Panc1 (cell line): ENCODE results near the gene GNAT2. TPM values are rescaled to one million over a fixed set of nuclear protein-coding genes. Genes with fewer than 3 reads are reported as not detected.

Experiments used
- ATAC-seq: fragments of 200-7000 bp; cut with Tn5 transposase; 2 replicates; pipeline ENCODE4 v1.9.1; 2020; ENCODE audit warnings: mild to moderate bottlenecking, moderate library complexity
- BruUV-seq: library from RNA; stranded (reverse); fragments of 400-500 nt; replicated peaks from 2 replicates; lab custom pipeline; 2021; lab: Mats Ljungman, UMichigan
- CTCF ChIA-PET: fragments of 300-600 bp; sonication (Branson Sonifier 250); formaldehyde crosslinking; loops from one replicate; lab custom pipeline; 2022; ENCODE audit warnings: antibody characterized with exemption; lab: Charles Lee
- POLR2A ChIA-PET: fragments of 300-600 bp; sonication (Branson Sonifier 250); formaldehyde crosslinking; loops from one replicate; lab custom pipeline; 2022; ENCODE audit warnings: antibody characterized with exemption; lab: Charles Lee
- DNase-seq: peaks from one replicate; pipeline ENCODE4 v3.0.0-alpha.2; 2010; ENCODE audit warnings: low read depth, low spot score
- H3K27ac ChIP-seq: 2 replicates; pipeline ENCODE4 v1.5.1; 2011; ENCODE audit warnings: mild to moderate bottlenecking, low read length, inconsistent platforms
- H3K27me3 ChIP-seq: fragments of 200-500 bp; sonication (Bioruptor generic); 2 replicates; pipeline ENCODE4 v1.6.0; 2014; ENCODE audit warnings: low read length, inconsistent platforms; ENCODE audit not compliant: control insufficient read depth, insufficient read depth
- H3K36me3 ChIP-seq: fragments of 200-500 bp; sonication (Bioruptor generic); 2 replicates; pipeline ENCODE4 v1.5.1; 2014; ENCODE audit warnings: inconsistent platforms, mild to moderate bottlenecking, low read length, moderate library complexity; ENCODE audit not compliant: control insufficient read depth, insufficient read depth
- H3K4me1 ChIP-seq: 2 replicates; pipeline ENCODE4 v1.5.1; 2011; ENCODE audit warnings: inconsistent platforms, mild to moderate bottlenecking, low read length, moderate library complexity; ENCODE audit not compliant: control insufficient read depth, insufficient read depth
- H3K4me3 ChIP-seq, 2 experiments: 2 replicates each; pipeline ENCODE4 v1.5.1; 2011 to 2012; ENCODE audit warnings: low read depth in 2 of 2, low read length in 2 of 2, mild to moderate bottlenecking in 2 of 2, inconsistent platforms in 1 of 2, moderate library complexity in 1 of 2
- H3K9me3 ChIP-seq: fragments of 200-500 bp; sonication (Bioruptor generic); 2 replicates; pipeline ENCODE4 v1.5.1; 2014; ENCODE audit warnings: low read depth, mild to moderate bottlenecking, inconsistent platforms, low read length, moderate library complexity; ENCODE audit not compliant: control insufficient read depth, insufficient read depth
- CTCF ChIP-seq: fragments of 450-650 bp; IDR thresholded peaks from 2 replicates; pipeline ENCODE4 v1.5.1; 2017; ENCODE audit warnings: mild to moderate bottlenecking
- POLR2AphosphoS5 ChIP-seq: IDR thresholded peaks from 2 replicates; pipeline ENCODE4 v1.6.1; 2012; ENCODE audit warnings: mild to moderate bottlenecking, low read depth, low read length, moderate library complexity
- SIN3A ChIP-seq: IDR thresholded peaks from 2 replicates; pipeline ENCODE4 v1.6.1; 2012; ENCODE audit warnings: low read depth, mild to moderate bottlenecking, low read length, moderate library complexity, borderline replicate concordance; ENCODE audit not compliant: insufficient read depth
- TCF7L2 ChIP-seq: IDR thresholded peaks from 2 replicates; pipeline ENCODE4 v1.6.1; 2011; ENCODE audit warnings: mild to moderate bottlenecking, low read depth, low read length, inconsistent platforms
- in situ Hi-C: cut with HindIII; loops from 2 replicates; pipeline ENCODE4 v1.10.0; 2016; ENCODE audit warnings: low sequenced_read_pairs, low pct_unique_long_range_greater_than_20kb
- intact Hi-C: fragments of 100-400 bp; cut with micrococcal nuclease; formaldehyde crosslinking; loops from one replicate; pipeline ENCODE4 v1.10.0; 2022; ENCODE audit not compliant: unreplicated experiment
- total RNA-seq: library from RNA; stranded (reverse); gene quantifications from one replicate; pipeline ENCODE4 v1.2.1, GENCODE V29; 2021; ENCODE audit not compliant: unreplicated experiment
- TF ChIP-seq, protein P1 (sequence below), 2 experiments: IDR thresholded peaks; 2 replicates each; pipeline ENCODE4 v1.6.1; 2011 to 2012; ENCODE audit warnings: low read depth in 2 of 2, control low read depth in 1 of 2, low read length in 1 of 2, mild to moderate bottlenecking in 1 of 2, moderate library complexity in 1 of 2; ENCODE audit not compliant: insufficient read depth in 1 of 2

GNAT2 gene
- total RNA-seq, 1 experiment from 2014 or later: 0.44 TPM

DNA sequence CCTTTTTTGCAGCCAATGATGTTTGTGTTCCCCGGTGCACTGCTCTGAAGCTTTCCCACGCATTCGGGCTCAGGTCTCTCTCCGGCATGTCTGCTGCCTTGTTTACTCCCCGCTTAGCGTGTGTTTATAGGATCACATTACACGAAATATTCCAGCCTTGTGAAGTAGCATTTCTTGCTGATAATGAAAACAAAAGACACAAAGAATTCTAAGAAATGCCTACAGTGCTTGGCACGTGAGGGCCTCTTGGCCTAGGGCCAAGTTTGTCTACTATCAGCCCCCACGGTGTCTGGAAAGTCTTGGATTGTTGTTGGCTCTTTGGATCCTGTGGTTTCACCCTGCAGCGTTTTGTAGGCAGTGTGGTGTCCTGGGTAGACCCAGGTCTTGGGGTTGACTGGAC is 25.3 kb upstream of the GNAT2 start:
- no peak for TF ChIP-seq CTCF
- no peak for TF ChIP-seq TCF7L2
- no peak for TF ChIP-seq SIN3A
- TF ChIP-seq, protein P1, sequence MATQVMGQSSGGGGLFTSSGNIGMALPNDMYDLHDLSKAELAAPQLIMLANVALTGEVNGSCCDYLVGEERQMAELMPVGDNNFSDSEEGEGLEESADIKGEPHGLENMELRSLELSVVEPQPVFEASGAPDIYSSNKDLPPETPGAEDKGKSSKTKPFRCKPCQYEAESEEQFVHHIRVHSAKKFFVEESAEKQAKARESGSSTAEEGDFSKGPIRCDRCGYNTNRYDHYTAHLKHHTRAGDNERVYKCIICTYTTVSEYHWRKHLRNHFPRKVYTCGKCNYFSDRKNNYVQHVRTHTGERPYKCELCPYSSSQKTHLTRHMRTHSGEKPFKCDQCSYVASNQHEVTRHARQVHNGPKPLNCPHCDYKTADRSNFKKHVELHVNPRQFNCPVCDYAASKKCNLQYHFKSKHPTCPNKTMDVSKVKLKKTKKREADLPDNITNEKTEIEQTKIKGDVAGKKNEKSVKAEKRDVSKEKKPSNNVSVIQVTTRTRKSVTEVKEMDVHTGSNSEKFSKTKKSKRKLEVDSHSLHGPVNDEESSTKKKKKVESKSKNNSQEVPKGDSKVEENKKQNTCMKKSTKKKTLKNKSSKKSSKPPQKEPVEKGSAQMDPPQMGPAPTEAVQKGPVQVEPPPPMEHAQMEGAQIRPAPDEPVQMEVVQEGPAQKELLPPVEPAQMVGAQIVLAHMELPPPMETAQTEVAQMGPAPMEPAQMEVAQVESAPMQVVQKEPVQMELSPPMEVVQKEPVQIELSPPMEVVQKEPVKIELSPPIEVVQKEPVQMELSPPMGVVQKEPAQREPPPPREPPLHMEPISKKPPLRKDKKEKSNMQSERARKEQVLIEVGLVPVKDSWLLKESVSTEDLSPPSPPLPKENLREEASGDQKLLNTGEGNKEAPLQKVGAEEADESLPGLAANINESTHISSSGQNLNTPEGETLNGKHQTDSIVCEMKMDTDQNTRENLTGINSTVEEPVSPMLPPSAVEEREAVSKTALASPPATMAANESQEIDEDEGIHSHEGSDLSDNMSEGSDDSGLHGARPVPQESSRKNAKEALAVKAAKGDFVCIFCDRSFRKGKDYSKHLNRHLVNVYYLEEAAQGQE (IDR thresholded peaks at IDR 0.05; ENCODE audit: insufficient read depth in 1 of 2, low read depth in 2 of 2, low read length in 1 of 2): no peak
- no peak for TF ChIP-seq POLR2AphosphoS5
- Histone ChIP-seq H3K9me3 (no peaks in the 10 kb centered on the region), H3K4me1 (peaks cover 8% of the 10 kb centered on the region; the same call in 1 of the 2 replicates), H3K27ac (peak overlapping the region; percentile 39; the same call in 1 of the 2 replicates), H3K27me3 (no peaks in the 10 kb centered on the region), H3K4me3 (no peak overlapping the region), H3K36me3 (no peaks in the 10 kb centered on the region)
- ChIA-PET CTCF (interaction anchor here (0.7 to 1.9 kb wide), 3 partner anchors 15 to 340 kb away, joined by 3 to 7 read pairs (median 4); partner anchors contain the start of gene AHCYL1), POLR2A (no interaction called here)
- intact Hi-C loops: loop anchor here (5.0 kb wide), 1 partner anchor 338 kb away; the partner anchor contains the start of gene AHCYL1
- DNase-seq (no peak), ATAC-seq (no peak)
- in situ Hi-C loops: no loop called here
- no TSS peak for BruUV-seq

DNA sequence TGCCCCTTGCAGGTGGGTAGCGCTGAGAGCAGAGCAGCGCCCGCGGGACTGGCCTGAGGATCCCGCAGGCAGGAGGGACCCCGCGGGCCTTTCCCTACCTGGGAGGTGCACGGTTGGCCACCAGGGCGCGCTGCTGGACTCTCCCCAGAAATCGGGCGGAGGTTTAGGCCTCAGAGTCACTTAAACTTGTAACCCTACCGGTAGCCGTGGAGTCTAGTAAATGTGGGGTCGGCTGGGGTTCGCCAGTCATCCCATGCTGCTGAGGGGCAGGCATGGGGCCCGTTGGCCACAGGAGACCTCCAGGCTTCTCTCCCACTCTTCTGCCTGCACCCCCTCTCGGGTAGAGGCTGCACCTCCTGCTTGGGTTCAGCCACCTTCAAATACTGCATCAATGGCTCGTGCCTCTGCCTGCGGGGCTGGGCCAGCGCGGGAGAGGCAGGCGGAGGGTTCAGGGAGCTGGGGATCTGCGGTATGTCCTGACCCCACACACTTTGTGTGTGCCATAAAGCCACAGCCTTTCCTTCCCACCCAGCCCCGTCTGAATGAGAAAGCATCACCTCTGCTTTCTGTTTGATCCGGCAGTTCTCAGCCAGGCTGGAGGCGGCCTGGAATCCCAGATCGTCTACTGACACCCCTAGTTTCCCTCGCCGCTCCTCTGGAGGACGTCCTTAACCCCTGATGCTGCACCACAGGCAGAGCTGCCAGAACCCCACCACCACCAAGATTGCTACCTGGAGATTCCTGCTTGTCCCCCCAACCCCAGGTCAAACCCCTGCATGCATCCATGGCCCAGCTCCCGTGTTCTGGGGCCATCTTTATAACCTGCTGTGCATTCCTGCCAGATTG is 24.2 kb upstream of the GNAT2 start:
- H3K27me3 ChIP-seq: no peaks in the 10 kb centered on the region
- peak; percentile 90 for TF ChIP-seq CTCF
- TF ChIP-seq, protein P1 (IDR thresholded peaks at IDR 0.05; ENCODE audit: insufficient read depth in 1 of 2, low read depth in 2 of 2, low read length in 1 of 2): no peak
- ATAC-seq: peak; percentile 94
- CTCF ChIA-PET: interaction anchor here (0.6 to 1.9 kb wide), 3 partner anchors 97 to 341 kb away, joined by 3 to 7 read pairs (median 3); partner anchors contain the start of gene AHCYL1
- peaks cover 8% of the 10 kb centered on the region; the same call in 1 of the 2 replicates for H3K4me1 ChIP-seq
- in situ Hi-C loops: no loop called here
- peak overlapping the region; percentile 41 for H3K27ac ChIP-seq
- H3K9me3 ChIP-seq: no peaks in the 10 kb centered on the region
- H3K4me3 ChIP-seq: peak overlapping the region in 1 of 2 experiments; percentile 8; a peak in 1 of 4 replicates
- intact Hi-C loops: loop anchor here (2.0 to 5.0 kb wide), 2 partner anchors 129 to 339 kb away; partner anchors contain the start of gene AHCYL1
- BruUV-seq: no TSS peak
- no peaks in the 10 kb centered on the region for H3K36me3 ChIP-seq
- POLR2A ChIA-PET: no interaction called here
- DNase-seq: no peak
